AML-193 (cell line): ENCODE results near the gene CDC45.

Source experiments
- DNase-seq, 2 experiments: peaks; one replicate each; lab custom pipeline; 2025; lab: John Stamatoyannopoulos, UW

The CDC45 gene

GRCh38 chr22:19496324-19496630, 16.6 kb downstream of the CDC45 start:
- DNase-seq, result no peak

GRCh38 chr22:19497245-19497644, 17.5 kb downstream of the CDC45 start:
- DNase-seq, result no peak

- no peak for DNase-seq
These were observed 18.6 kb downstream of the CDC45 start for GRCh38 chr22:19498154-19498865.

GRCh38 chr22:19498866-19499190, 19.1 kb downstream of the CDC45 start:
- DNase-seq, result no peak

- no peak for DNase-seq
These were observed 19.6 kb downstream of the CDC45 start for GRCh38 chr22:19499236-19499879.

GRCh38 chr22:19499880-19500242, 20.1 kb downstream of the CDC45 start:
- no peak for DNase-seq

- DNase-seq, result no peak
These were observed 22.3 kb downstream of the CDC45 start for GRCh38 chr22:19501897-19502447.

GRCh38 chr22:19503367-19503766, 23.6 kb downstream of the CDC45 start:
- no peak for DNase-seq

- DNase-seq, result no peak
These were observed 24.1 kb downstream of the CDC45 start for GRCh38 chr22:19503869-19504268.

- DNase-seq, result no peak
These were observed 25.4 kb downstream of the CDC45 start for GRCh38 chr22:19504900-19505734.

- no peak for DNase-seq
These were observed 26.0 kb downstream of the CDC45 start for GRCh38 chr22:19505735-19506126.

- no peak for DNase-seq
These were observed 26.5 kb downstream of the CDC45 start for GRCh38 chr22:19506212-19506611.

GRCh38 chr22:19507534-19507861, 27.8 kb downstream of the CDC45 start:
- no peak for DNase-seq

GRCh38 chr22:19508024-19508776, 28.5 kb downstream of the CDC45 start:
- DNase-seq, result no peak

GRCh38 chr22:19509191-19509590, 29.5 kb downstream of the CDC45 start:
- no peak for DNase-seq

GRCh38 chr22:19509923-19510322, 30.2 kb downstream of the CDC45 start:
- no peak for DNase-seq

- DNase-seq, result no peak
These were observed 31.2 kb downstream of the CDC45 start for GRCh38 chr22:19510919-19511341.

- no peak for DNase-seq
These were observed 34.1 kb downstream of the CDC45 start for GRCh38 chr22:19513823-19514222.

- no peak for DNase-seq
These were observed 35.3 kb downstream of the CDC45 start for GRCh38 chr22:19514831-19515565.

GRCh38 chr22:19515654-19516377, 36.1 kb downstream of the CDC45 start:
- no peak for DNase-seq
